ENCODE results near the gene TENM3. TPM values are rescaled to one million over a fixed set of nuclear protein-coding genes. Genes with fewer than 3 reads are reported as not detected.

TENM3 gene
- total and polyA plus RNA-seq, 2 donors (not counting 3 experiments of a cell fraction or from before 2014, with no cell fraction given), result 3.2 to 6.2 TPM

DNA sequence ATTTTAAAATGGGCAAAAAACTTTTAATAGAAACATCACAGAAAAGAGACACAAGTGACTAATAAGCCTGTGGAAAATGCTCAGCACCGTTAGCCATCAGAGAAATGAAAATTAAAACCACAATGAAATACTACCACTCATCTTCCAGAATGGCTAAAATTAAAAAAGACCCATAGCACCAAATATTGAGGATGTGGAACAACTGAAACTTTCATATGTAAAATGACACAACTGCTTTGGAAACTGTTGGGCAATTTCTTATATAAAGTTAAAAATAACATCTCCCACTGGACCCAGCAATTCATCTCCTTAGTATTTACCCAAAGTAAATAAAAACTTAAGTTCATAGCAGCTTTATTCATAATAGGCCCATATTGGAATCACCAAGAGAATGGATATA, 94.2 kb downstream of the TENM3 start:
- no peaks in the 10 kb centered on the region for H3K9me3 ChIP-seq (replicated peaks; ENCODE audit: control insufficient read depth, insufficient read depth, low read length)
- H3K36me3 ChIP-seq (ENCODE audit: control insufficient read depth in 2 of 2, extremely low read depth in 1 of 2, insufficient read depth in 2 of 2, low read length in 2 of 2), result no peaks in the 10 kb centered on the region
- no peaks in the 10 kb centered on the region for H4K20me1 ChIP-seq (replicated peaks; ENCODE audit: control insufficient read depth, extremely low read depth, insufficient read depth, low read length)
- H3K9ac ChIP-seq (replicated peaks; ENCODE audit: extremely low read depth, insufficient read depth, low read length), result no peak overlapping the region
- TF ChIP-seq MAX (IDR thresholded peaks at IDR 0.05; ENCODE audit: insufficient read depth, insufficient read length), result no peak
- TF ChIP-seq EZH2 (IDR thresholded peaks at IDR 0.05; ENCODE audit: borderline replicate concordance, low read depth, low read length, severe bottlenecking), result no peak
- TF ChIP-seq FOS (IDR thresholded peaks at IDR 0.05; ENCODE audit: borderline replicate concordance, insufficient read depth, low read length), result no peak
- no peak for TF ChIP-seq GATA2 (IDR thresholded peaks at IDR 0.05; ENCODE audit: insufficient read depth, insufficient read length, low read depth, low read length)
- no peak for TF ChIP-seq JUN (IDR thresholded peaks at IDR 0.05; ENCODE audit: borderline replicate concordance, insufficient read depth, insufficient read length, low read depth)
- TF ChIP-seq POLR2AphosphoS5 (IDR thresholded peaks at IDR 0.05; ENCODE audit: insufficient read depth, low read depth, low read length), result no peak
- TF ChIP-seq CTCF (IDR thresholded peaks at IDR 0.05; ENCODE audit: extremely low read depth in 1 of 2, insufficient read depth in 1 of 2, low read depth in 1 of 2, low read length in 2 of 2), result no peak
- no peak for TF ChIP-seq POLR2A (IDR thresholded peaks at IDR 0.05; ENCODE audit: low read depth, low read length)
- TF ChIP-seq MYC (IDR thresholded peaks at IDR 0.05; ENCODE audit: low read depth, low read length), result no peak
- H3K27me3 ChIP-seq (ENCODE audit: control insufficient read depth in 2 of 2, insufficient read depth in 2 of 2, low read length in 2 of 2), result no peaks in the 10 kb centered on the region
- H2AFZ ChIP-seq (ENCODE audit: low read depth, low read length), result no peak overlapping the region
- no peak overlapping the region for H3K4me2 ChIP-seq (ENCODE audit: insufficient read depth, low read length)
- no peak overlapping the region for H3K4me3 ChIP-seq (replicated peaks in 1 of 3; ENCODE audit: insufficient read depth in 1 of 3, low read depth in 1 of 3, low read length in 3 of 3)
- H3K27ac ChIP-seq (ENCODE audit: insufficient read depth, low read depth, low read length), result no peak overlapping the region
- H3K9me1 ChIP-seq (replicated peaks; ENCODE audit: control insufficient read depth, extremely low read depth, insufficient read depth, low read length), result no peaks in the 10 kb centered on the region
- ChIA-PET CTCF (no interaction called here), POLR2A (no interaction called here)
- H3K4me1 ChIP-seq (ENCODE audit: control insufficient read depth, extremely low read depth, insufficient read depth, low read length), result no peaks in the 10 kb centered on the region
- DNase-seq (ENCODE audit: low read depth, low spot score), result no peak
- FAIRE-seq, result no peak
- intact Hi-C loops (cut with micrococcal nuclease) (no loop called here), dilution Hi-C loops (cut with MboI; ENCODE audit: extremely low pct_ligation_motif_present, low sequenced_read_pairs) (no loop called here)
- no peaks in the 10 kb centered on the region for H3K79me2 ChIP-seq (ENCODE audit: control insufficient read depth, insufficient read depth, low read length)
- BruUV-seq (replicated peaks), result no TSS peak
